Measurements from ENCODE around the gene CATSPER3. TPM values are rescaled to one million over a fixed set of nuclear protein-coding genes. Genes with fewer than 3 reads are reported as not detected.

Gene CATSPER3
- total RNA-seq, 2 donors from 2014 or later, result 0.52 TPM; not detected in 1

GRCh38 chr5:135012033-135012588 lies 44.4 kb downstream of the CATSPER3 start:
- H3K4me1 ChIP-seq, result peaks cover 16% of the 10 kb centered on the region
- H3K9me3 ChIP-seq, result no peaks in the 10 kb centered on the region
- WGBS, 2 donors, result 91 to 100% methylated on average over 1 to 2 of the region's 2 CpGs
- no peaks in the 10 kb centered on the region for H3K27me3 ChIP-seq
- no peak for DNase-seq
- no peak for ATAC-seq
- TF ChIP-seq POLR2A (IDR thresholded peaks at IDR 0.05) (no peak), CTCF (IDR thresholded peaks at IDR 0.05) (no peak)
- H3K36me3 ChIP-seq (replicated peaks in 1 of 2; ENCODE audit: insufficient read depth in 1 of 2, low read depth in 2 of 2), result no peaks in the 10 kb centered on the region
- no peak overlapping the region for H3K27ac ChIP-seq
- H3K4me3 ChIP-seq, result no peak overlapping the region
- intact Hi-C loops (cut with DNase I), result no loop called here

GRCh38 chr5:135012951-135013391 lies 45.3 kb downstream of the CATSPER3 start:
- H3K27me3 ChIP-seq, result no peaks in the 10 kb centered on the region
- no peak for ATAC-seq
- no peak overlapping the region for H3K27ac ChIP-seq
- DNase-seq, result no peak
- intact Hi-C loops (cut with DNase I), result no loop called here
- H3K4me3 ChIP-seq, result no peak overlapping the region
- WGBS, 2 donors, result 52 to 66% methylated on average over 4 to 5 of the region's 5 CpGs
- peaks cover 16% of the 10 kb centered on the region for H3K4me1 ChIP-seq
- no peak for TF ChIP-seq POLR2A (IDR thresholded peaks at IDR 0.05)
- no peak for TF ChIP-seq CTCF (IDR thresholded peaks at IDR 0.05)
- H3K36me3 ChIP-seq (replicated peaks in 1 of 2; ENCODE audit: insufficient read depth in 1 of 2, low read depth in 2 of 2), result no peaks in the 10 kb centered on the region
- H3K9me3 ChIP-seq, result no peaks in the 10 kb centered on the region

GRCh38 chr5:135013445-135013844 lies 45.7 kb downstream of the CATSPER3 start:
- Histone ChIP-seq H3K9me3 (no peaks in the 10 kb centered on the region), H3K27me3 (no peaks in the 10 kb centered on the region), H3K36me3 (replicated peaks in 1 of 2; ENCODE audit: insufficient read depth in 1 of 2, low read depth in 2 of 2) (no peaks in the 10 kb centered on the region), H3K4me3 (no peak overlapping the region), H3K4me1 (peaks cover 16% of the 10 kb centered on the region), H3K27ac (no peak overlapping the region)
- 87 to 91% methylated on average over 7 of the region's 7 CpGs for WGBS, 2 donors
- intact Hi-C loops (cut with DNase I), result no loop called here
- no peak for ATAC-seq
- no peak for DNase-seq
- TF ChIP-seq POLR2A (IDR thresholded peaks at IDR 0.05) (no peak), CTCF (IDR thresholded peaks at IDR 0.05) (no peak)

GRCh38 chr5:135013947-135014570 lies 46.4 kb downstream of the CATSPER3 start:
- Histone ChIP-seq H3K27ac (peak overlapping the region in 2 of 4 donors; percentile 23 to 41), H3K36me3 (replicated peaks in 1 of 2; ENCODE audit: insufficient read depth in 1 of 2, low read depth in 2 of 2) (no peaks in the 10 kb centered on the region)
- peak; percentile 93 for ATAC-seq

More at GRCh38 chr5:135013947-135014570, 46.4 kb downstream of the CATSPER3 start:
- TF ChIP-seq CTCF (IDR thresholded peaks at IDR 0.05), result no peak
- TF ChIP-seq POLR2A (IDR thresholded peaks at IDR 0.05), result no peak
- Histone ChIP-seq H3K4me3 (no peak overlapping the region), H3K9me3 (no peaks in the 10 kb centered on the region), H3K27me3 (no peaks in the 10 kb centered on the region), H3K4me1 (peaks cover 16% of the 10 kb centered on the region)
- WGBS, 2 donors, result 37 to 52% methylated on average over 9 to 10 of the region's 10 CpGs
- DNase-seq, result peak; percentile 72 to 86 (median 81)
- intact Hi-C loops (cut with DNase I), result no loop called here
